SK-N-SH (cell line): Measurements from ENCODE around the gene MRTFB. TPM values are rescaled to one million over a fixed set of nuclear protein-coding genes. Genes with fewer than 3 reads are reported as not detected.

Source experiments
- CTCF ChIA-PET: fragments of 300-600, 350-600 bp; formaldehyde crosslinking; extraction: SDS; loops from one replicate; lab custom pipeline; 2021; lab: Yijun Ruan, JAX
- POLR2A ChIA-PET: fragments of 350-600 bp; sonication (Branson Sonifier 250); formaldehyde crosslinking; extraction: SDS; loops from one replicate; lab custom pipeline; 2020; ENCODE audit warnings: antibody characterized with exemption, inconsistent platforms; lab: Yijun Ruan, JAX
- DNase-seq: peaks from one replicate; pipeline ENCODE4 v3.0.0; 2012
- H2AFZ ChIP-seq: fragments of 200-600 bp; sonication (generic); 2 replicates; pipeline ENCODE4 v1.8.1; 2016; ENCODE audit warnings: antibody characterized with exemption, mild to moderate bottlenecking, low read depth
- H3F3A ChIP-seq: fragments of 200-600 bp; sonication (generic); replicated peaks from 2 replicates; pipeline ENCODE3; 2016; ENCODE audit warnings: antibody characterized with exemption, mild to moderate bottlenecking; ENCODE audit not compliant: insufficient read depth
- H3K27ac ChIP-seq, 2 experiments: fragments of 200-500 bp in 1 of 2; fragments of 200-600 bp in 1 of 2; sonication (Bioruptor generic) in 1 of 2; sonication (generic), shearing (Covaris generic) in 1 of 2; 2 replicates each; pipeline versions ENCODE4 v1.5.1 to v1.6.1; 2014 to 2016; ENCODE audit warnings: low read depth in 2 of 2, inconsistent platforms in 1 of 2, low read length in 1 of 2, mild to moderate bottlenecking in 1 of 2, mixed read lengths in 1 of 2
- H3K27me3 ChIP-seq: fragments of 200-600 bp; sonication (generic), shearing (Covaris generic); 2 replicates; pipeline ENCODE4 v1.6.1; 2016; ENCODE audit warnings: mixed run types; ENCODE audit not compliant: insufficient read depth
- H3K36me3 ChIP-seq, 2 experiments: fragments of 200-500 bp in 1 of 2; fragments of 200-600 bp in 1 of 2; sonication (Bioruptor generic) in 1 of 2; sonication (generic) in 1 of 2; replicated peaks in 1 of 2; 2 replicates each; pipeline versions ENCODE3 to v1.5.1; 2014 to 2016; ENCODE audit warnings: low read length in 1 of 2, mild to moderate bottlenecking in 1 of 2; ENCODE audit not compliant: insufficient read depth in 2 of 2, control insufficient read depth in 1 of 2
- H3K4me1 ChIP-seq, 2 experiments: fragments of 200-500 bp in 1 of 2; fragments of 200-600 bp in 1 of 2; sonication (Bioruptor generic) in 1 of 2; sonication (generic), shearing (Covaris generic) in 1 of 2; 2 replicates each; pipeline versions ENCODE4 v1.5.1 to v1.6.1; 2014 to 2016; ENCODE audit warnings: low read depth in 1 of 2, low read length in 1 of 2, mixed run types in 1 of 2; ENCODE audit not compliant: insufficient read depth in 2 of 2, control insufficient read depth in 1 of 2
- H3K4me2 ChIP-seq: fragments of 200-600 bp; sonication (generic), shearing (Covaris generic); 2 replicates; pipeline ENCODE4 v1.6.1; 2017; ENCODE audit warnings: mixed run types
- H3K4me3 ChIP-seq, 2 experiments: fragments of 200-500 bp in 1 of 2; fragments of 200-600 bp in 1 of 2; sonication (Bioruptor generic) in 1 of 2; sonication (generic), shearing (Covaris generic) in 1 of 2; 2 replicates each; pipeline versions ENCODE4 v1.5.1 to v1.8.1; 2014 to 2016; ENCODE audit warnings: low read depth in 2 of 2, inconsistent platforms in 1 of 2, low read length in 1 of 2, mild to moderate bottlenecking in 1 of 2, mixed read lengths in 1 of 2, moderate library complexity in 1 of 2
- H3K79me2 ChIP-seq: fragments of 200-600 bp; sonication (generic); 2 replicates; pipeline ENCODE4 v1.8.1; 2017; ENCODE audit warnings: mild to moderate bottlenecking; ENCODE audit not compliant: insufficient read depth
- H3K9ac ChIP-seq: fragments of 200-600 bp; sonication (generic); 2 replicates; pipeline ENCODE4 v1.6.1; 2017; ENCODE audit warnings: mixed run types
- H3K9me2 ChIP-seq: fragments of 200-600 bp; sonication (generic); 2 replicates; pipeline ENCODE4 v1.6.1; 2017; ENCODE audit warnings: mixed run types
- H3K9me3 ChIP-seq: fragments of 200-600 bp; sonication (generic); 2 replicates; pipeline ENCODE4 v1.6.1; 2017; ENCODE audit warnings: mixed run types, mild to moderate bottlenecking, moderate library complexity
- H4K20me1 ChIP-seq: fragments of 200-600 bp; sonication (generic); 2 replicates; pipeline ENCODE4 v1.6.1; 2017; ENCODE audit warnings: mild to moderate bottlenecking, mixed run types; ENCODE audit not compliant: insufficient read depth
- EP300 ChIP-seq, 2 experiments: IDR thresholded peaks; 2 replicates each; pipeline versions ENCODE4 v1.4.0 to v1.6.1; 2012; ENCODE audit warnings: borderline replicate concordance in 1 of 2, low read depth in 1 of 2, low read length in 1 of 2
- EZH2phosphoT487 ChIP-seq: fragments of 200-600 bp; sonication (generic); IDR thresholded peaks from 2 replicates; pipeline ENCODE4 v1.6.1; 2017; ENCODE audit warnings: low read depth, mixed run types, mild to moderate bottlenecking, antibody characterized with exemption, moderate library complexity, borderline replicate concordance
- FOXJ3 ChIP-seq: sonication (generic); formaldehyde crosslinking; IDR thresholded peaks from 2 replicates; pipeline ENCODE4 v1.5.1; 2020; ENCODE audit warnings: mild to moderate bottlenecking, missing genetic modification reagents
- FOXM1 ChIP-seq: IDR thresholded peaks from 2 replicates; pipeline ENCODE4 v1.4.0; 2012; ENCODE audit warnings: low read depth, mild to moderate bottlenecking
- JUND ChIP-seq: IDR thresholded peaks from 2 replicates; pipeline ENCODE4 v1.4.0; 2012
- MEF2A ChIP-seq: IDR thresholded peaks from 2 replicates; pipeline ENCODE4 v1.4.0; 2012; ENCODE audit warnings: low read depth, borderline replicate concordance
- NRF1 ChIP-seq: IDR thresholded peaks from 2 replicates; pipeline ENCODE4 v1.6.1; 2012; ENCODE audit warnings: low read depth, mild to moderate bottlenecking, low read length
- RAD21 ChIP-seq: IDR thresholded peaks from 2 replicates; pipeline ENCODE4 v1.6.1; 2012; ENCODE audit warnings: mild to moderate bottlenecking, low read length
- RCOR1 ChIP-seq: fragments of 150-350 bp; IDR thresholded peaks from 2 replicates; pipeline ENCODE4 v1.6.1; 2017; ENCODE audit warnings: antibody characterized with exemption, low read length
- RFX5 ChIP-seq: IDR thresholded peaks from 2 replicates; pipeline ENCODE4 v1.6.1; 2012; ENCODE audit warnings: mild to moderate bottlenecking, improper control_type of control experiment, low read length
- RXRA ChIP-seq: IDR thresholded peaks from 2 replicates; pipeline ENCODE4 v1.4.0; 2012; ENCODE audit warnings: low read depth, mild to moderate bottlenecking, borderline replicate concordance
- TCF12 ChIP-seq: IDR thresholded peaks from 2 replicates; pipeline ENCODE4 v1.4.0; 2012
- TEAD4 ChIP-seq: IDR thresholded peaks from 2 replicates; pipeline ENCODE4 v1.4.0; 2012; ENCODE audit warnings: mild to moderate bottlenecking, borderline replicate concordance; ENCODE audit not compliant: insufficient read depth
- WGBS: methylation state at CpG from one replicate; pipeline ENCODE4 v1.1.6; 2017; ENCODE audit warnings: low lambda C conversion rate; 5-methylcytosine and 5-hydroxymethylcytosine counted together
- polyA plus RNA-seq, 3 experiments: library from polyadenylated mRNA; depleted of rRNA; stranded (reverse); fragments of >200 nt; gene quantifications; 2 replicates each; pipeline ENCODE4 v1.2.3, GENCODE V29; 2012
- TF ChIP-seq, protein P1 (sequence below): IDR thresholded peaks from 2 replicates; pipeline ENCODE4 v1.4.0; 2012; ENCODE audit warnings: low read depth, borderline replicate concordance
- TF ChIP-seq, protein P2 (sequence below): IDR thresholded peaks from 2 replicates; pipeline ENCODE4 v1.4.0; 2012; ENCODE audit warnings: low read depth
- TF ChIP-seq, protein P3 (sequence below): IDR thresholded peaks from 2 replicates; pipeline ENCODE4 v1.6.1; 2012; ENCODE audit warnings: mild to moderate bottlenecking, low read depth, low read length, moderate library complexity
- TF ChIP-seq, protein P4 (sequence below): IDR thresholded peaks from 2 replicates; pipeline ENCODE4; 2012
- TF ChIP-seq, protein P5 (sequence below): fragments of 150-350 bp; IDR thresholded peaks from 2 replicates; pipeline ENCODE4 v1.6.1; 2016; ENCODE audit warnings: mild to moderate bottlenecking, low read depth, low read length

MRTFB gene
- polyA plus RNA-seq, 1 of the 3 experiments (the other 2 are of a cell fraction): 3.3 TPM

DNA sequence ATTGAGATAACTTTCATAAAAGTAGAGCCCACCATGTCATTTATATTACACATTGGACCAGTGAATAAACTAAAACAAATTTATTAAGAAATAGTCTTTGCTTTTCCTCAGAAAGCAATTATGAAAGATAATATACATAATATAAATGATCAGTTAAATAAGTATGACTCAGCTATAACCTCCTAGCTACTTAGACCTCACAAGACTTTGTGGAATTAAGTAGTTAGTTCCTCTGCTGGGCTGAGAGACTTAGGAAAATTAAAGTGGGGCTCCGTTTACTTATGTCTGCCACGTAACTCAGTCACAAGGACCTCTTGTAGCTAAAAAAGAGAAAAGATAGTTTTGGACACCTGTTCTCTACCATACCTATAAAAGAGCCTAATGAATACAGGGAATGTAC is 76.9 kb downstream of the MRTFB start:
- Histone ChIP-seq H3K9me3 (no peaks in the 10 kb centered on the region), H3K27me3 (no peaks in the 10 kb centered on the region), H3F3A (peaks cover 3% of the 10 kb centered on the region), H4K20me1 (no peaks in the 10 kb centered on the region), H2AFZ (no peak overlapping the region), H3K4me3 (no peak overlapping the region), H3K36me3 (no peaks in the 10 kb centered on the region), H3K9me2 (no peaks in the 10 kb centered on the region), H3K4me1 (0 out of 4 replicates have a peak, but pooled peaks cover 0 to 8% of the 10 kb centered on the region in 2 experiments), H3K27ac (no peak overlapping the region), H3K4me2 (no peak overlapping the region), H3K79me2 (no peaks in the 10 kb centered on the region), H3K9ac (no peak overlapping the region)
- DNase-seq: no peak
- TF ChIP-seq, protein P1, sequence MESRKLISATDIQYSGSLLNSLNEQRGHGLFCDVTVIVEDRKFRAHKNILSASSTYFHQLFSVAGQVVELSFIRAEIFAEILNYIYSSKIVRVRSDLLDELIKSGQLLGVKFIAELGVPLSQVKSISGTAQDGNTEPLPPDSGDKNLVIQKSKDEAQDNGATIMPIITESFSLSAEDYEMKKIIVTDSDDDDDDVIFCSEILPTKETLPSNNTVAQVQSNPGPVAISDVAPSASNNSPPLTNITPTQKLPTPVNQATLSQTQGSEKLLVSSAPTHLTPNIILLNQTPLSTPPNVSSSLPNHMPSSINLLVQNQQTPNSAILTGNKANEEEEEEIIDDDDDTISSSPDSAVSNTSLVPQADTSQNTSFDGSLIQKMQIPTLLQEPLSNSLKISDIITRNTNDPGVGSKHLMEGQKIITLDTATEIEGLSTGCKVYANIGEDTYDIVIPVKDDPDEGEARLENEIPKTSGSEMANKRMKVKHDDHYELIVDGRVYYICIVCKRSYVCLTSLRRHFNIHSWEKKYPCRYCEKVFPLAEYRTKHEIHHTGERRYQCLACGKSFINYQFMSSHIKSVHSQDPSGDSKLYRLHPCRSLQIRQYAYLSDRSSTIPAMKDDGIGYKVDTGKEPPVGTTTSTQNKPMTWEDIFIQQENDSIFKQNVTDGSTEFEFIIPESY: no peak
- no peak for TF ChIP-seq RCOR1
- TF ChIP-seq, protein P2, sequence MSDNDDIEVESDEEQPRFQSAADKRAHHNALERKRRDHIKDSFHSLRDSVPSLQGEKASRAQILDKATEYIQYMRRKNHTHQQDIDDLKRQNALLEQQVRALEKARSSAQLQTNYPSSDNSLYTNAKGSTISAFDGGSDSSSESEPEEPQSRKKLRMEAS: no peak
- TF ChIP-seq EZH2phosphoT487: no peak
- TF ChIP-seq EP300 (IDR thresholded peaks at IDR 0.05; ENCODE audit: borderline replicate concordance in 1 of 2, low read depth in 1 of 2, low read length in 1 of 2): no peak
- no peak for TF ChIP-seq TEAD4
- TF ChIP-seq NRF1: no peak
- no peak for TF ChIP-seq RFX5
- TF ChIP-seq JUND: no peak
- no peak for TF ChIP-seq FOXM1
- TF ChIP-seq, protein P3, sequence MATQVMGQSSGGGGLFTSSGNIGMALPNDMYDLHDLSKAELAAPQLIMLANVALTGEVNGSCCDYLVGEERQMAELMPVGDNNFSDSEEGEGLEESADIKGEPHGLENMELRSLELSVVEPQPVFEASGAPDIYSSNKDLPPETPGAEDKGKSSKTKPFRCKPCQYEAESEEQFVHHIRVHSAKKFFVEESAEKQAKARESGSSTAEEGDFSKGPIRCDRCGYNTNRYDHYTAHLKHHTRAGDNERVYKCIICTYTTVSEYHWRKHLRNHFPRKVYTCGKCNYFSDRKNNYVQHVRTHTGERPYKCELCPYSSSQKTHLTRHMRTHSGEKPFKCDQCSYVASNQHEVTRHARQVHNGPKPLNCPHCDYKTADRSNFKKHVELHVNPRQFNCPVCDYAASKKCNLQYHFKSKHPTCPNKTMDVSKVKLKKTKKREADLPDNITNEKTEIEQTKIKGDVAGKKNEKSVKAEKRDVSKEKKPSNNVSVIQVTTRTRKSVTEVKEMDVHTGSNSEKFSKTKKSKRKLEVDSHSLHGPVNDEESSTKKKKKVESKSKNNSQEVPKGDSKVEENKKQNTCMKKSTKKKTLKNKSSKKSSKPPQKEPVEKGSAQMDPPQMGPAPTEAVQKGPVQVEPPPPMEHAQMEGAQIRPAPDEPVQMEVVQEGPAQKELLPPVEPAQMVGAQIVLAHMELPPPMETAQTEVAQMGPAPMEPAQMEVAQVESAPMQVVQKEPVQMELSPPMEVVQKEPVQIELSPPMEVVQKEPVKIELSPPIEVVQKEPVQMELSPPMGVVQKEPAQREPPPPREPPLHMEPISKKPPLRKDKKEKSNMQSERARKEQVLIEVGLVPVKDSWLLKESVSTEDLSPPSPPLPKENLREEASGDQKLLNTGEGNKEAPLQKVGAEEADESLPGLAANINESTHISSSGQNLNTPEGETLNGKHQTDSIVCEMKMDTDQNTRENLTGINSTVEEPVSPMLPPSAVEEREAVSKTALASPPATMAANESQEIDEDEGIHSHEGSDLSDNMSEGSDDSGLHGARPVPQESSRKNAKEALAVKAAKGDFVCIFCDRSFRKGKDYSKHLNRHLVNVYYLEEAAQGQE: no peak
- no peak for TF ChIP-seq RXRA
- no peak for TF ChIP-seq FOXJ3 (CRISPR knock-in tag)
- no peak for TF ChIP-seq MEF2A
- TF ChIP-seq RAD21: no peak
- TF ChIP-seq, protein P4, sequence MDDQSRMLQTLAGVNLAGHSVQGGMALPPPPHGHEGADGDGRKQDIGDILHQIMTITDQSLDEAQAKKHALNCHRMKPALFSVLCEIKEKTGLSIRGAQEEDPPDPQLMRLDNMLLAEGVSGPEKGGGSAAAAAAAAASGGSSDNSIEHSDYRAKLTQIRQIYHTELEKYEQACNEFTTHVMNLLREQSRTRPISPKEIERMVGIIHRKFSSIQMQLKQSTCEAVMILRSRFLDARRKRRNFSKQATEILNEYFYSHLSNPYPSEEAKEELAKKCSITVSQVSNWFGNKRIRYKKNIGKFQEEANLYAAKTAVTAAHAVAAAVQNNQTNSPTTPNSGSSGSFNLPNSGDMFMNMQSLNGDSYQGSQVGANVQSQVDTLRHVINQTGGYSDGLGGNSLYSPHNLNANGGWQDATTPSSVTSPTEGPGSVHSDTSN: no peak
- TF ChIP-seq, protein P5, sequence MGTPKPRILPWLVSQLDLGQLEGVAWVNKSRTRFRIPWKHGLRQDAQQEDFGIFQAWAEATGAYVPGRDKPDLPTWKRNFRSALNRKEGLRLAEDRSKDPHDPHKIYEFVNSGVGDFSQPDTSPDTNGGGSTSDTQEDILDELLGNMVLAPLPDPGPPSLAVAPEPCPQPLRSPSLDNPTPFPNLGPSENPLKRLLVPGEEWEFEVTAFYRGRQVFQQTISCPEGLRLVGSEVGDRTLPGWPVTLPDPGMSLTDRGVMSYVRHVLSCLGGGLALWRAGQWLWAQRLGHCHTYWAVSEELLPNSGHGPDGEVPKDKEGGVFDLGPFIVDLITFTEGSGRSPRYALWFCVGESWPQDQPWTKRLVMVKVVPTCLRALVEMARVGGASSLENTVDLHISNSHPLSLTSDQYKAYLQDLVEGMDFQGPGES: no peak
- no peak for TF ChIP-seq TCF12
- WGBS: 95% methylated on average over 2 of the region's 2 CpGs
- ChIA-PET CTCF (interaction anchor here (1.2 to 1.6 kb wide), 5 partner anchors 11 to 225 kb away, joined by 3 to 6 read pairs (median 3); no protein-coding TSS in a partner anchor), POLR2A (no interaction called here)
